SK-N-SH (cell line): ENCODE data around the gene RIMOC1.

Source experiments
- EP300 ChIP-seq, 2 experiments: IDR thresholded peaks; 2 replicates each; pipeline versions ENCODE4 v1.4.0 to v1.6.1; 2012; ENCODE audit warnings: borderline replicate concordance in 1 of 2, low read depth in 1 of 2, low read length in 1 of 2
- POLR2AphosphoS5 ChIP-seq: IDR thresholded peaks from 2 replicates; pipeline ENCODE4 v1.6.1; 2012; ENCODE audit warnings: low read depth, low read length
- SMC3 ChIP-seq: IDR thresholded peaks from 2 replicates; pipeline ENCODE4 v1.6.1; 2012; ENCODE audit warnings: low read depth, low read length, improper control_type of control experiment
- TF ChIP-seq, protein P1 (sequence below): fragments of 200-600 bp; sonication (generic); IDR thresholded peaks from 2 replicates; pipeline ENCODE4 v1.6.1; 2017; ENCODE audit warnings: antibody characterized with exemption, mild to moderate bottlenecking, moderate library complexity
- TF ChIP-seq, protein P2 (sequence below): IDR thresholded peaks from 2 replicates; pipeline ENCODE4 v1.6.1; 2012; ENCODE audit warnings: mild to moderate bottlenecking, low read depth, low read length, moderate library complexity

- TF ChIP-seq POLR2AphosphoS5 (no peak), EP300 (IDR thresholded peaks at IDR 0.05; ENCODE audit: borderline replicate concordance in 1 of 2, low read depth in 1 of 2, low read length in 1 of 2) (no peak), SMC3 (no peak)
- TF ChIP-seq, protein P1, sequence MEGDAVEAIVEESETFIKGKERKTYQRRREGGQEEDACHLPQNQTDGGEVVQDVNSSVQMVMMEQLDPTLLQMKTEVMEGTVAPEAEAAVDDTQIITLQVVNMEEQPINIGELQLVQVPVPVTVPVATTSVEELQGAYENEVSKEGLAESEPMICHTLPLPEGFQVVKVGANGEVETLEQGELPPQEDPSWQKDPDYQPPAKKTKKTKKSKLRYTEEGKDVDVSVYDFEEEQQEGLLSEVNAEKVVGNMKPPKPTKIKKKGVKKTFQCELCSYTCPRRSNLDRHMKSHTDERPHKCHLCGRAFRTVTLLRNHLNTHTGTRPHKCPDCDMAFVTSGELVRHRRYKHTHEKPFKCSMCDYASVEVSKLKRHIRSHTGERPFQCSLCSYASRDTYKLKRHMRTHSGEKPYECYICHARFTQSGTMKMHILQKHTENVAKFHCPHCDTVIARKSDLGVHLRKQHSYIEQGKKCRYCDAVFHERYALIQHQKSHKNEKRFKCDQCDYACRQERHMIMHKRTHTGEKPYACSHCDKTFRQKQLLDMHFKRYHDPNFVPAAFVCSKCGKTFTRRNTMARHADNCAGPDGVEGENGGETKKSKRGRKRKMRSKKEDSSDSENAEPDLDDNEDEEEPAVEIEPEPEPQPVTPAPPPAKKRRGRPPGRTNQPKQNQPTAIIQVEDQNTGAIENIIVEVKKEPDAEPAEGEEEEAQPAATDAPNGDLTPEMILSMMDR: no peak
- TF ChIP-seq, protein P2, sequence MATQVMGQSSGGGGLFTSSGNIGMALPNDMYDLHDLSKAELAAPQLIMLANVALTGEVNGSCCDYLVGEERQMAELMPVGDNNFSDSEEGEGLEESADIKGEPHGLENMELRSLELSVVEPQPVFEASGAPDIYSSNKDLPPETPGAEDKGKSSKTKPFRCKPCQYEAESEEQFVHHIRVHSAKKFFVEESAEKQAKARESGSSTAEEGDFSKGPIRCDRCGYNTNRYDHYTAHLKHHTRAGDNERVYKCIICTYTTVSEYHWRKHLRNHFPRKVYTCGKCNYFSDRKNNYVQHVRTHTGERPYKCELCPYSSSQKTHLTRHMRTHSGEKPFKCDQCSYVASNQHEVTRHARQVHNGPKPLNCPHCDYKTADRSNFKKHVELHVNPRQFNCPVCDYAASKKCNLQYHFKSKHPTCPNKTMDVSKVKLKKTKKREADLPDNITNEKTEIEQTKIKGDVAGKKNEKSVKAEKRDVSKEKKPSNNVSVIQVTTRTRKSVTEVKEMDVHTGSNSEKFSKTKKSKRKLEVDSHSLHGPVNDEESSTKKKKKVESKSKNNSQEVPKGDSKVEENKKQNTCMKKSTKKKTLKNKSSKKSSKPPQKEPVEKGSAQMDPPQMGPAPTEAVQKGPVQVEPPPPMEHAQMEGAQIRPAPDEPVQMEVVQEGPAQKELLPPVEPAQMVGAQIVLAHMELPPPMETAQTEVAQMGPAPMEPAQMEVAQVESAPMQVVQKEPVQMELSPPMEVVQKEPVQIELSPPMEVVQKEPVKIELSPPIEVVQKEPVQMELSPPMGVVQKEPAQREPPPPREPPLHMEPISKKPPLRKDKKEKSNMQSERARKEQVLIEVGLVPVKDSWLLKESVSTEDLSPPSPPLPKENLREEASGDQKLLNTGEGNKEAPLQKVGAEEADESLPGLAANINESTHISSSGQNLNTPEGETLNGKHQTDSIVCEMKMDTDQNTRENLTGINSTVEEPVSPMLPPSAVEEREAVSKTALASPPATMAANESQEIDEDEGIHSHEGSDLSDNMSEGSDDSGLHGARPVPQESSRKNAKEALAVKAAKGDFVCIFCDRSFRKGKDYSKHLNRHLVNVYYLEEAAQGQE: no peak
Observed at GRCh38 chr5:41921166-41921565, 17.0 kb downstream of the RIMOC1 start.
